Loucy (cell line): ENCODE measurements around the gene DNM3.

ENCODE experiments used
- H2AFZ ChIP-seq: fragments of 200-600 bp; sonication (generic); 2 replicates; pipeline ENCODE4 v1.6.0; 2016; ENCODE audit warnings: antibody characterized with exemption, mild to moderate bottlenecking, low read length, moderate library complexity
- H3F3A ChIP-seq: fragments of 200-600 bp; 2 replicates; pipeline ENCODE4 v1.6.0; 2016; ENCODE audit warnings: antibody characterized with exemption, low read depth, mild to moderate bottlenecking
- H3K27me3 ChIP-seq: fragments of 200-600 bp; sonication (generic); 2 replicates; pipeline ENCODE4 v1.6.1; 2014; ENCODE audit warnings: low read length, mild to moderate bottlenecking; ENCODE audit not compliant: insufficient read depth, poor library complexity, severe bottlenecking
- H3K36me3 ChIP-seq: fragments of 200-600 bp; sonication (generic); 2 replicates; pipeline ENCODE4 v1.6.1; 2016; ENCODE audit warnings: low read length; ENCODE audit not compliant: insufficient read depth
- H3K4me1 ChIP-seq: fragments of 200-600 bp; sonication (generic); 2 replicates; pipeline ENCODE4 v1.5.1; 2014; ENCODE audit warnings: low read length, mild to moderate bottlenecking; ENCODE audit not compliant: insufficient read depth, poor library complexity, severe bottlenecking
- H3K4me2 ChIP-seq: fragments of 200-600 bp; sonication (generic); 2 replicates; pipeline ENCODE4 v1.6.0; 2014; ENCODE audit warnings: antibody characterized with exemption, low read length, low read depth, mild to moderate bottlenecking; ENCODE audit not compliant: poor library complexity, severe bottlenecking
- H3K4me3 ChIP-seq: fragments of 200-600 bp; sonication (generic); 2 replicates; pipeline ENCODE4 v1.5.1; 2014; ENCODE audit warnings: low read length, mild to moderate bottlenecking, mixed read lengths; ENCODE audit not compliant: poor library complexity, severe bottlenecking
- H3K79me2 ChIP-seq: fragments of 200-600 bp; sonication (generic); 2 replicates; pipeline ENCODE4 v1.6.1; 2014; ENCODE audit warnings: low read length; ENCODE audit not compliant: insufficient read depth
- H3K9ac ChIP-seq: fragments of 200-600 bp; sonication (generic); 2 replicates; pipeline ENCODE4 v1.6.0; 2014; ENCODE audit warnings: mild to moderate bottlenecking, low read depth, low read length, moderate library complexity; ENCODE audit not compliant: poor library complexity, severe bottlenecking
- H3K9me2 ChIP-seq: fragments of 200-600 bp; sonication (generic); replicated peaks from 2 replicates; pipeline ENCODE4 v1.6.1; 2016; ENCODE audit warnings: low read depth, low read length, mixed read lengths
- H3K9me3 ChIP-seq: fragments of 200-600 bp; sonication (generic); 2 replicates; pipeline ENCODE4 v1.6.1; 2014; ENCODE audit warnings: mild to moderate bottlenecking, antibody characterized with exemption, low read length, low read depth; ENCODE audit not compliant: insufficient read depth
- H4K20me1 ChIP-seq: fragments of 200-600 bp; sonication (generic); 2 replicates; pipeline ENCODE4 v1.6.0; 2014; ENCODE audit warnings: antibody characterized with exemption, low read length, mild to moderate bottlenecking; ENCODE audit not compliant: insufficient read depth, poor library complexity, severe bottlenecking
- EZH2phosphoT487 ChIP-seq: fragments of 200-600 bp; IDR thresholded peaks from 2 replicates; pipeline ENCODE4 v1.6.1; 2018; ENCODE audit warnings: antibody characterized with exemption, mild to moderate bottlenecking, moderate library complexity, borderline replicate concordance
- TF ChIP-seq, protein P1 (sequence below): fragments of 200-600 bp; sonication (generic); conservative IDR thresholded peaks from 2 replicates; pipeline ENCODE4 v1.5.1; 2014; ENCODE audit warnings: mild to moderate bottlenecking, antibody characterized with exemption, low read length

DNM3 gene

DNA sequence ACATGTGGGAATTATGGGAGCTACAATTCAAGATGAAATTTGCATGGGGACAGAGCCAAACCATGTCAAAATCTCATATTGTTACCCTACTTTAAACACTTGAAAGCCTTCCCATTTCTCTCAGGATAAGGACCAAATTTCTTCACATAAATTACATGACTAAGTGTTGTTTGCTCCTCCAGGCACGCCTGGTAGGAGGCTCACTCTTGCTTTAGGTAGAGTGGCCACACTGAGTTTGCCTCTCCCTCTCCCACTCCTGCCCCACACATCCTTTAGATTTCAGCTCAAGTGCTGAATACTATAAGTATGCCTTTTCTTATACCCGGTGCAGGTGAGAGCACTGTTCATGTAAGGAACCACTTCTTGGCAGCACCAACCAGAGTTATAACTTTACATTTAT lies 279.1 kb downstream of the DNM3 start:
- H3K36me3 ChIP-seq, result no peaks in the 10 kb centered on the region
- H3K9ac ChIP-seq, result no peak overlapping the region
- no peak overlapping the region for H2AFZ ChIP-seq
- H3F3A ChIP-seq, result no peaks in the 10 kb centered on the region
- no peaks in the 10 kb centered on the region for H3K79me2 ChIP-seq
- H3K27me3 ChIP-seq, result no peaks in the 10 kb centered on the region
- no peaks in the 10 kb centered on the region for H3K9me3 ChIP-seq
- no peaks in the 10 kb centered on the region for H3K9me2 ChIP-seq
- no peak overlapping the region for H3K4me2 ChIP-seq
- no peaks in the 10 kb centered on the region for H4K20me1 ChIP-seq
- TF ChIP-seq EZH2phosphoT487, result no peak
- TF ChIP-seq, protein P1, sequence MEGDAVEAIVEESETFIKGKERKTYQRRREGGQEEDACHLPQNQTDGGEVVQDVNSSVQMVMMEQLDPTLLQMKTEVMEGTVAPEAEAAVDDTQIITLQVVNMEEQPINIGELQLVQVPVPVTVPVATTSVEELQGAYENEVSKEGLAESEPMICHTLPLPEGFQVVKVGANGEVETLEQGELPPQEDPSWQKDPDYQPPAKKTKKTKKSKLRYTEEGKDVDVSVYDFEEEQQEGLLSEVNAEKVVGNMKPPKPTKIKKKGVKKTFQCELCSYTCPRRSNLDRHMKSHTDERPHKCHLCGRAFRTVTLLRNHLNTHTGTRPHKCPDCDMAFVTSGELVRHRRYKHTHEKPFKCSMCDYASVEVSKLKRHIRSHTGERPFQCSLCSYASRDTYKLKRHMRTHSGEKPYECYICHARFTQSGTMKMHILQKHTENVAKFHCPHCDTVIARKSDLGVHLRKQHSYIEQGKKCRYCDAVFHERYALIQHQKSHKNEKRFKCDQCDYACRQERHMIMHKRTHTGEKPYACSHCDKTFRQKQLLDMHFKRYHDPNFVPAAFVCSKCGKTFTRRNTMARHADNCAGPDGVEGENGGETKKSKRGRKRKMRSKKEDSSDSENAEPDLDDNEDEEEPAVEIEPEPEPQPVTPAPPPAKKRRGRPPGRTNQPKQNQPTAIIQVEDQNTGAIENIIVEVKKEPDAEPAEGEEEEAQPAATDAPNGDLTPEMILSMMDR, result no peak
- peaks cover 19% of the 10 kb centered on the region for H3K4me1 ChIP-seq
- no peak overlapping the region for H3K4me3 ChIP-seq

DNA sequence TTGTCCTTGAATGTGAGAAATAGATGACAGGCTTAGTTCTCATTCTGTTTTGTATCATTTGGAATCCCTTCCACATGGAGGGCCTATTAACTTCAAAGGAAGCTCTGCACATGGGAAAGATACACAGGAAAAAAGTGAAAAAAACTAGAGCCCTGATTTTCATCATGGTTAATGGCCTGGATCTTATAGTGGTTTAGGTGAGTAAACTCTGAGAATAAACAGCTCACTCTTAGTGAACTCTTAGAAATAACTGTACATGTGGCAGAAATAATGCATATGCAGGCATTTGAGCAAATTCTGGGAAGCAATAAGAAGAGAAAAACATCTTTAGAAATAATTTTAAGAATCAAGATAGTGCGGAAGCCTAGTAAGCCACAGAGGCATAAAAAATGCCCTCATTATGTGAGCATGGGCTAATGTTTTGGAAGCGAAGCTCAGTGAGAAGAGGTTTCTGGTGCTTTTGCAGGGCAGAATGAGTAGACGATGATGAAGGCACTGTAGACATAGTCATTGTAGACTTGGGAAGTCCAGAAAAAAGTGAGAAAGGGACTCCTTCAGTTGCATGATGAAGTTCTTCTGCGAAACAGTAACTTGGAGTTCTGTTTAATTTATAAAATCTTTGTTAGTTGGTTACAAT lies 279.9 kb downstream of the DNM3 start:
- TF ChIP-seq EZH2phosphoT487, result no peak
- TF ChIP-seq, protein P1, result no peak
- H3K27me3 ChIP-seq, result no peaks in the 10 kb centered on the region
- no peak overlapping the region for H2AFZ ChIP-seq
- H3K4me3 ChIP-seq, result no peak overlapping the region
- H3K9me3 ChIP-seq, result no peaks in the 10 kb centered on the region
- H3K9me2 ChIP-seq, result no peaks in the 10 kb centered on the region
- H3K36me3 ChIP-seq, result no peaks in the 10 kb centered on the region
- no peaks in the 10 kb centered on the region for H3F3A ChIP-seq
- H3K4me1 ChIP-seq, result peaks cover 19% of the 10 kb centered on the region
- H3K9ac ChIP-seq, result no peak overlapping the region
- no peak overlapping the region for H3K4me2 ChIP-seq
- no peaks in the 10 kb centered on the region for H3K79me2 ChIP-seq
- no peaks in the 10 kb centered on the region for H4K20me1 ChIP-seq

DNA sequence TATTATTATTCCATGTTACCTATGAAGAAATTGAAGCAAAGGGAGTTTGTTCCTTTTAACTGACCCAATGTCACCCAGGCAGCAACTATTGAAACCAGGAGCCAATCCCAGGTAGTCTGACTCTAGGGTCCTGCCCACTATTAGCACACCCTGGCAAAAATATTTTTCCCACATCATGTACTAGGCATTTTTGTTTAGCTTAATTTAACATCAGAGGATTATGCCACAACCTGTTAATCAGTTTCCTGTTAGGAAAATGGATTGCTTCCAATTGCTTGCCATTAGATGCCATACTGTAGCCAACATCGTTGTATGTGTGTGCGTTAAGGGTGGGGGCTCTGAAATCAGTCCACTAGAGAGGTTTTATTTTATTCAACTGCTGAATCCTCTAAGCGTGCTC lies 281.1 kb downstream of the DNM3 start:
- H3K9ac ChIP-seq, result no peak overlapping the region
- no peaks in the 10 kb centered on the region for H3K27me3 ChIP-seq
- no peaks in the 10 kb centered on the region for H3K9me2 ChIP-seq
- H3K4me2 ChIP-seq, result no peak overlapping the region
- no peaks in the 10 kb centered on the region for H4K20me1 ChIP-seq
- H3K4me1 ChIP-seq, result peaks cover 14% of the 10 kb centered on the region
- no peaks in the 10 kb centered on the region for H3K36me3 ChIP-seq
- H3F3A ChIP-seq, result no peaks in the 10 kb centered on the region
- H2AFZ ChIP-seq, result no peak overlapping the region
- H3K79me2 ChIP-seq, result no peaks in the 10 kb centered on the region
- H3K4me3 ChIP-seq, result no peak overlapping the region
- no peaks in the 10 kb centered on the region for H3K9me3 ChIP-seq
- no peak for TF ChIP-seq EZH2phosphoT487
- TF ChIP-seq, protein P1, result no peak
